AG04450 (cell line): ENCODE data around the gene C4BPA. TPM values are rescaled to one million over a fixed set of nuclear protein-coding genes. Genes with fewer than 3 reads are reported as not detected.

Source experiments
- CTCF ChIA-PET: fragments of 300-600, 350-600 bp; formaldehyde crosslinking; extraction: SDS; loops from one replicate; lab custom pipeline; 2022; ENCODE audit warnings: antibody characterized with exemption, inconsistent platforms; lab: Charles Lee
- POLR2A ChIA-PET: fragments of 350-600 bp; formaldehyde crosslinking; extraction: SDS; loops from one replicate; lab custom pipeline; 2021; ENCODE audit warnings: antibody characterized with exemption, inconsistent platforms; lab: Yijun Ruan, JAX
- DNase-seq: peaks from one replicate; pipeline ENCODE4 v3.0.0-alpha.2; 2011; ENCODE audit warnings: low read depth, low spot score
- H3K27ac ChIP-seq: one replicate; pipeline ENCODE4 v1.5.1; 2012; ENCODE audit warnings: low read depth, low read length, control low read depth
- H3K27me3 ChIP-seq: one replicate; pipeline ENCODE4 v1.6.0; 2012; ENCODE audit warnings: low read length; ENCODE audit not compliant: control insufficient read depth, insufficient read depth
- H3K4me3 ChIP-seq: 2 replicates; pipeline ENCODE4 v1.5.1; 2011; ENCODE audit warnings: mild to moderate bottlenecking, low read depth, low read length, control low read depth
- H3K9me3 ChIP-seq: 2 replicates; pipeline ENCODE4 v1.5.1; 2012; ENCODE audit warnings: low read length; ENCODE audit not compliant: control insufficient read depth, insufficient read depth
- CTCF ChIP-seq: IDR thresholded peaks from 2 replicates; pipeline ENCODE4 v1.5.1; 2011; ENCODE audit warnings: low read depth, low read length, control low read depth, inconsistent platforms
- polyA plus RNA-seq: library from polyadenylated mRNA; depleted of rRNA; stranded (reverse); fragments of >200 nt; gene quantifications from 2 replicates; pipeline ENCODE4 v1.2.3, GENCODE V29; 2011

C4BPA gene
- polyA plus RNA-seq, 1 experiment = not detected

GRCh38 chr1:207091200-207091908 lies 12.7 kb upstream of the C4BPA start:
- CTCF ChIA-PET = interaction anchor here (1.0 kb wide), 1 partner anchor 41 kb away, joined by 3 read pairs; no protein-coding TSS in a partner anchor

DNA sequence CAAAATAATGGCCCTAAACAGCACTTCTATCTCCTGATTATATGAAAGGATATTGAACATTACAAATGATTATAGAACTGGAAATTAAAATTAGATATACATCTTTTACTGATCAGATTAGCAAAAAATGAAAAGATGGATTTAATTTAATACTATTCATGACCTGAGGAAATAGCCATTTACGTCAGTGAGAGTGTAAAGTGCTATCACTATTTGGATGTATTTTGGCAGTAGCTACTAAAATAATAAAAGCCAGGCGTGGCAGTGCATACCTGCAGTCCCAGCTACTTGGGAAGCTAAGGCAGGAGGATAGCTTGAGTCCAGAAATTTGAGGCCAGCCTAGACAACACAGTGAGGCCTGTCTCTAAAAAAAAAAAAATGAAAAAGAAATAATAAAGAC lies 10.1 kb upstream of the C4BPA start:
- TF ChIP-seq CTCF = no peak

More at GRCh38 chr1:207091200-207091908, 12.7 kb upstream of the C4BPA start:
- H3K27me3 ChIP-seq = peaks cover 3% of the 10 kb centered on the region
- no peaks in the 10 kb centered on the region for H3K9me3 ChIP-seq
- no peak for TF ChIP-seq CTCF
- DNase-seq = no peak
- no peak overlapping the region for H3K27ac ChIP-seq
- no peak overlapping the region for H3K4me3 ChIP-seq
- POLR2A ChIA-PET = no interaction called here

DNA sequence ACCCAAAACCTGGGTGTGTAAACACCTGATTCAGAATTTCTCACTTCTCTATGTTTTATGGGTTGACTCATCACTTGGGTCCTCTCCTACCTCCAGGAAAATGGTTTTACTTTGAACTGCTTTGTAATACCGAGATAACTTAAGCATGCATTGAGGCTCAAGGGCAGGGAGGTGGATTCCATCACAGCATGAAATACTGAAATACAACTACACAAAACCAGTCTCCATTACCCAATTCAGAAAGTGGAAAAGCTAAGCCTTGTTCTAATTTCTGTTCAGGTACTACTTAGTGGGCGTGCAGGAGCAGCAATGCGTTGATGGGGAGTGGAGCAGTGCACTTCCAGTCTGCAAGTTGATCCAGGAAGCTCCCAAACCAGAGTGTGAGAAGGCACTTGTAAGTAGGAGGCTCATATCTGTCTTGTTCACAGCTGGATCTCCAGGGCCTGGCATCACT lies 6.1 kb upstream of the C4BPA start:
- peaks cover 6% of the 10 kb centered on the region for H3K27me3 ChIP-seq
- ChIA-PET CTCF (no interaction called here), POLR2A (no interaction called here)
- DNase-seq = no peak
- H3K4me3 ChIP-seq = no peak overlapping the region
- no peak for TF ChIP-seq CTCF
- no peaks in the 10 kb centered on the region for H3K9me3 ChIP-seq
- H3K27ac ChIP-seq = no peak overlapping the region

More for the DNA sequence above, 10.1 kb upstream of the C4BPA start:
- Histone ChIP-seq H3K9me3 (no peaks in the 10 kb centered on the region), H3K27ac (no peak overlapping the region), H3K27me3 (peaks cover 3% of the 10 kb centered on the region), H3K4me3 (no peak overlapping the region)
- ChIA-PET CTCF (interaction anchor here (1.1 kb wide), 1 partner anchor 311 kb away, joined by 4 read pairs; no protein-coding TSS in a partner anchor), POLR2A (no interaction called here)
- no peak for DNase-seq

DNA sequence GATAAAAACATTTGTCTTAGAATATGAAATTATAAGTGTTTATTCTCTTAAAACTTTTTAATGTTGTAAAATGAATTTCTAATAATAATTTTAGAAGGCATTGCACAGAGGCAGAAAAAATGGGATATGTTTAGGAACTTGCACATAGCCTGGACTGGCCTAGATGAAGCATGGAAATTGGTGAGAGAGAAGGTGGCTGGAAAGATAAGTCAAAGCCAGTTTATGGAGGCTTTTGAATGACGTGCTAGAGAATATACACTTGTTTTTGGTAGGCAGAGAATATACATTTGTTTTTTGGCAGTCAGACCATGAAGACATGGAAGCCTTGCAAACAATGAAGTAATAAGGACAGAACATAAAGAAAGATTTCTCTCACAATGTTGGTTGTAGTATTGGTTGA lies 2.3 kb upstream of the C4BPA start:
- H3K27ac ChIP-seq = no peak overlapping the region
- no peak for DNase-seq
- no peaks in the 10 kb centered on the region for H3K9me3 ChIP-seq
- TF ChIP-seq CTCF = no peak
- peaks cover 10% of the 10 kb centered on the region for H3K27me3 ChIP-seq
- POLR2A ChIA-PET = no interaction called here
- CTCF ChIA-PET = interaction anchor here (0.9 kb wide), 1 partner anchor 398 kb away, joined by 4 read pairs; no protein-coding TSS in a partner anchor
- H3K4me3 ChIP-seq = no peak overlapping the region

GRCh38 chr1:207102146-207102545 lies 1.9 kb upstream of the C4BPA start:
- Histone ChIP-seq H3K27ac (no peak overlapping the region), H3K4me3 (no peak overlapping the region), H3K27me3 (peaks cover 10% of the 10 kb centered on the region), H3K9me3 (no peaks in the 10 kb centered on the region)
- no peak for TF ChIP-seq CTCF
- no peak for DNase-seq
- POLR2A ChIA-PET = no interaction called here
- CTCF ChIA-PET = no interaction called here
